H1 (cell line): ENCODE results near the gene SYNDIG1.

Experiments
- CEBPB ChIP-seq: IDR thresholded peaks from 2 replicates; pipeline ENCODE4 v1.6.1; 2012; ENCODE audit warnings: low read depth, low read length
- EP300 ChIP-seq, 2 experiments: IDR thresholded peaks; 1 replicate in 1 of 2; 2 replicates in 1 of 2; pipeline ENCODE4 v1.6.1; 2011 to 2012; ENCODE audit warnings: low read depth in 2 of 2, low read length in 2 of 2, mild to moderate bottlenecking in 2 of 2, borderline replicate concordance in 1 of 2, inconsistent platforms in 1 of 2, moderate library complexity in 1 of 2
- POLR2A ChIP-seq, 2 experiments: IDR thresholded peaks; 1 replicate in 1 of 2; 2 replicates in 1 of 2; pipeline ENCODE4 v1.6.1; 2011; ENCODE audit warnings: low read depth in 2 of 2, low read length in 2 of 2, mild to moderate bottlenecking in 2 of 2; ENCODE audit errors: control extremely low read depth in 1 of 2
- RAD21 ChIP-seq, 2 experiments: IDR thresholded peaks in 1 of 2; conservative IDR thresholded peaks in 1 of 2; 2 replicates each; pipeline ENCODE4 v1.6.1; 2011; ENCODE audit warnings: low read depth in 2 of 2, low read length in 2 of 2, improper control_type of control experiment in 1 of 2, inconsistent platforms in 1 of 2, mild to moderate bottlenecking in 1 of 2, moderate library complexity in 1 of 2
- RFX5 ChIP-seq: IDR thresholded peaks from 2 replicates; pipeline ENCODE4 v1.6.1; 2011; ENCODE audit warnings: low read depth, low read length, improper control_type of control experiment, borderline replicate concordance
- SRF ChIP-seq: IDR thresholded peaks from 2 replicates; pipeline ENCODE4 v1.6.1; 2011; ENCODE audit warnings: mild to moderate bottlenecking, low read depth, low read length, moderate library complexity
- ZNF274 ChIP-seq: IDR thresholded peaks from 2 replicates; pipeline ENCODE4 v1.7.0; 2012; ENCODE audit warnings: low read length, borderline replicate concordance; ENCODE audit errors: extremely low read depth
- TF ChIP-seq, protein P1 (sequence below): IDR thresholded peaks from 2 replicates; pipeline ENCODE4 v1.6.1; 2012; ENCODE audit warnings: inconsistent platforms
- TF ChIP-seq, protein P2 (sequence below), 3 experiments: IDR thresholded peaks; 1 replicate in 2 of 3; 2 replicates in 1 of 3; pipeline versions ENCODE4 v1.5.1 to v1.6.1; 2011; ENCODE audit warnings: low read length in 3 of 3, mild to moderate bottlenecking in 3 of 3, inconsistent platforms in 2 of 3, low read depth in 1 of 3, moderate library complexity in 1 of 3; ENCODE audit not compliant: insufficient read depth in 1 of 3; ENCODE audit errors: control extremely low read depth in 1 of 3
- TF ChIP-seq, protein P3 (sequence below): IDR thresholded peaks from 2 replicates; pipeline ENCODE4 v1.6.1; 2011; ENCODE audit warnings: low read length, improper control_type of control experiment

- TF ChIP-seq ZNF274, result no peak
- TF ChIP-seq, protein P1, sequence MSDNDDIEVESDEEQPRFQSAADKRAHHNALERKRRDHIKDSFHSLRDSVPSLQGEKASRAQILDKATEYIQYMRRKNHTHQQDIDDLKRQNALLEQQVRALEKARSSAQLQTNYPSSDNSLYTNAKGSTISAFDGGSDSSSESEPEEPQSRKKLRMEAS, result no peak
- TF ChIP-seq CEBPB, result no peak
- TF ChIP-seq, protein P2, sequence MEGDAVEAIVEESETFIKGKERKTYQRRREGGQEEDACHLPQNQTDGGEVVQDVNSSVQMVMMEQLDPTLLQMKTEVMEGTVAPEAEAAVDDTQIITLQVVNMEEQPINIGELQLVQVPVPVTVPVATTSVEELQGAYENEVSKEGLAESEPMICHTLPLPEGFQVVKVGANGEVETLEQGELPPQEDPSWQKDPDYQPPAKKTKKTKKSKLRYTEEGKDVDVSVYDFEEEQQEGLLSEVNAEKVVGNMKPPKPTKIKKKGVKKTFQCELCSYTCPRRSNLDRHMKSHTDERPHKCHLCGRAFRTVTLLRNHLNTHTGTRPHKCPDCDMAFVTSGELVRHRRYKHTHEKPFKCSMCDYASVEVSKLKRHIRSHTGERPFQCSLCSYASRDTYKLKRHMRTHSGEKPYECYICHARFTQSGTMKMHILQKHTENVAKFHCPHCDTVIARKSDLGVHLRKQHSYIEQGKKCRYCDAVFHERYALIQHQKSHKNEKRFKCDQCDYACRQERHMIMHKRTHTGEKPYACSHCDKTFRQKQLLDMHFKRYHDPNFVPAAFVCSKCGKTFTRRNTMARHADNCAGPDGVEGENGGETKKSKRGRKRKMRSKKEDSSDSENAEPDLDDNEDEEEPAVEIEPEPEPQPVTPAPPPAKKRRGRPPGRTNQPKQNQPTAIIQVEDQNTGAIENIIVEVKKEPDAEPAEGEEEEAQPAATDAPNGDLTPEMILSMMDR (IDR thresholded peaks at IDR 0.05; ENCODE audit: control extremely low read depth in 1 of 3, insufficient read depth in 1 of 3, low read depth in 1 of 3, low read length in 3 of 3), result no peak
- no peak for TF ChIP-seq RFX5
- no peak for TF ChIP-seq SRF
- TF ChIP-seq, protein P3, sequence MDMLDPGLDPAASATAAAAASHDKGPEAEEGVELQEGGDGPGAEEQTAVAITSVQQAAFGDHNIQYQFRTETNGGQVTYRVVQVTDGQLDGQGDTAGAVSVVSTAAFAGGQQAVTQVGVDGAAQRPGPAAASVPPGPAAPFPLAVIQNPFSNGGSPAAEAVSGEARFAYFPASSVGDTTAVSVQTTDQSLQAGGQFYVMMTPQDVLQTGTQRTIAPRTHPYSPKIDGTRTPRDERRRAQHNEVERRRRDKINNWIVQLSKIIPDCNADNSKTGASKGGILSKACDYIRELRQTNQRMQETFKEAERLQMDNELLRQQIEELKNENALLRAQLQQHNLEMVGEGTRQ, result no peak
- no peak for TF ChIP-seq POLR2A (IDR thresholded peaks at IDR 0.05; ENCODE audit: control extremely low read depth in 1 of 2, low read depth in 2 of 2, low read length in 2 of 2)
- TF ChIP-seq EP300 (IDR thresholded peaks at IDR 0.05; ENCODE audit: borderline replicate concordance in 1 of 2, low read depth in 2 of 2, low read length in 2 of 2), result no peak
- TF ChIP-seq RAD21 (IDR thresholded peaks at IDR 0.05 in 1 of 2, conservative IDR thresholded peaks at IDR 0.05 in 1 of 2; ENCODE audit: low read depth in 2 of 2, low read length in 2 of 2), result no peak
These were observed 9.7 kb upstream of the SYNDIG1 start for GRCh38 chr20:24459733-24460132.
